Keratinocyte (primary cell): Measurements from ENCODE around the gene SIRPG.

ENCODE experiments used
- EZH2 ChIP-seq: IDR thresholded peaks from one replicate; pipeline ENCODE4 v1.6.1; 2012; ENCODE audit warnings: inconsistent platforms, mild to moderate bottlenecking, low read length, moderate library complexity
- TF ChIP-seq, protein P1 (sequence below), 3 experiments: IDR thresholded peaks in 1 of 3; conservative IDR thresholded peaks in 1 of 3; optimal IDR thresholded peaks in 1 of 3; 2 replicates in 2 of 3; 3 replicates in 1 of 3; pipeline versions ENCODE3 to v1.5.1; 2011; ENCODE audit warnings: low read length in 3 of 3, mild to moderate bottlenecking in 3 of 3, moderate library complexity in 2 of 3, control low read depth in 1 of 3, inconsistent platforms in 1 of 3; ENCODE audit not compliant: insufficient read depth in 2 of 3; ENCODE audit errors: extremely low read depth in 1 of 3

DNA sequence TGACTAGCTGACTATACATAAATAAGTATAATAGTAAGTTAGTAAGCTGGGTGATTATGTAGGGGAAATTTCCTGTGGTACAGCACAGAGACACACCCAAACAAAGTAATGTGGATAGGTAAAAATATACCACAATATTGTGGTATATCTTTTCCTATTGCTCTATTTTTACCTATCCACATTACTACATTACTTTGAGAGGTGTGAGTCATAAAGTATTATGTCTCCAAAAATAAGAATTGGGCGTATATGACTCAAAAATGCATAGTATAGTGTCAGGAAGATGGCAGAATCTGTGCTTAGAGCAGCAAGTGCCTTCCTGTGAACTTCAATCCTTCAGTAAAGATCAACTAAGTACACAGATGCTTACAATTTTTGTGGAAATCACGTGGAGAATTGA is 2.7 kb upstream of the SIRPG start:
- TF ChIP-seq, protein P1, sequence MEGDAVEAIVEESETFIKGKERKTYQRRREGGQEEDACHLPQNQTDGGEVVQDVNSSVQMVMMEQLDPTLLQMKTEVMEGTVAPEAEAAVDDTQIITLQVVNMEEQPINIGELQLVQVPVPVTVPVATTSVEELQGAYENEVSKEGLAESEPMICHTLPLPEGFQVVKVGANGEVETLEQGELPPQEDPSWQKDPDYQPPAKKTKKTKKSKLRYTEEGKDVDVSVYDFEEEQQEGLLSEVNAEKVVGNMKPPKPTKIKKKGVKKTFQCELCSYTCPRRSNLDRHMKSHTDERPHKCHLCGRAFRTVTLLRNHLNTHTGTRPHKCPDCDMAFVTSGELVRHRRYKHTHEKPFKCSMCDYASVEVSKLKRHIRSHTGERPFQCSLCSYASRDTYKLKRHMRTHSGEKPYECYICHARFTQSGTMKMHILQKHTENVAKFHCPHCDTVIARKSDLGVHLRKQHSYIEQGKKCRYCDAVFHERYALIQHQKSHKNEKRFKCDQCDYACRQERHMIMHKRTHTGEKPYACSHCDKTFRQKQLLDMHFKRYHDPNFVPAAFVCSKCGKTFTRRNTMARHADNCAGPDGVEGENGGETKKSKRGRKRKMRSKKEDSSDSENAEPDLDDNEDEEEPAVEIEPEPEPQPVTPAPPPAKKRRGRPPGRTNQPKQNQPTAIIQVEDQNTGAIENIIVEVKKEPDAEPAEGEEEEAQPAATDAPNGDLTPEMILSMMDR (optimal IDR thresholded peaks at IDR 0.05 in 1 of 3, IDR thresholded peaks at IDR 0.05 in 1 of 3, conservative IDR thresholded peaks at IDR 0.05 in 1 of 3; ENCODE audit: extremely low read depth in 1 of 3, insufficient read depth in 2 of 3, low read length in 3 of 3), result no peak
- TF ChIP-seq EZH2, result no peak
